Measurements from ENCODE around the gene NPR3.

The NPR3 gene

GRCh38 chr5:32780508-32780919 is 69.4 kb downstream of the NPR3 start:
- TF ChIP-seq, protein P1, sequence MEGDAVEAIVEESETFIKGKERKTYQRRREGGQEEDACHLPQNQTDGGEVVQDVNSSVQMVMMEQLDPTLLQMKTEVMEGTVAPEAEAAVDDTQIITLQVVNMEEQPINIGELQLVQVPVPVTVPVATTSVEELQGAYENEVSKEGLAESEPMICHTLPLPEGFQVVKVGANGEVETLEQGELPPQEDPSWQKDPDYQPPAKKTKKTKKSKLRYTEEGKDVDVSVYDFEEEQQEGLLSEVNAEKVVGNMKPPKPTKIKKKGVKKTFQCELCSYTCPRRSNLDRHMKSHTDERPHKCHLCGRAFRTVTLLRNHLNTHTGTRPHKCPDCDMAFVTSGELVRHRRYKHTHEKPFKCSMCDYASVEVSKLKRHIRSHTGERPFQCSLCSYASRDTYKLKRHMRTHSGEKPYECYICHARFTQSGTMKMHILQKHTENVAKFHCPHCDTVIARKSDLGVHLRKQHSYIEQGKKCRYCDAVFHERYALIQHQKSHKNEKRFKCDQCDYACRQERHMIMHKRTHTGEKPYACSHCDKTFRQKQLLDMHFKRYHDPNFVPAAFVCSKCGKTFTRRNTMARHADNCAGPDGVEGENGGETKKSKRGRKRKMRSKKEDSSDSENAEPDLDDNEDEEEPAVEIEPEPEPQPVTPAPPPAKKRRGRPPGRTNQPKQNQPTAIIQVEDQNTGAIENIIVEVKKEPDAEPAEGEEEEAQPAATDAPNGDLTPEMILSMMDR (IDR thresholded peaks at IDR 0.05; ENCODE audit: low read length, missing control alignments): no peak
- DNase-seq (ENCODE audit: low read depth): peak; percentile 21
- H3K4me3 ChIP-seq (replicated peaks; ENCODE audit: low read depth, low read length): no peak overlapping the region

DNA sequence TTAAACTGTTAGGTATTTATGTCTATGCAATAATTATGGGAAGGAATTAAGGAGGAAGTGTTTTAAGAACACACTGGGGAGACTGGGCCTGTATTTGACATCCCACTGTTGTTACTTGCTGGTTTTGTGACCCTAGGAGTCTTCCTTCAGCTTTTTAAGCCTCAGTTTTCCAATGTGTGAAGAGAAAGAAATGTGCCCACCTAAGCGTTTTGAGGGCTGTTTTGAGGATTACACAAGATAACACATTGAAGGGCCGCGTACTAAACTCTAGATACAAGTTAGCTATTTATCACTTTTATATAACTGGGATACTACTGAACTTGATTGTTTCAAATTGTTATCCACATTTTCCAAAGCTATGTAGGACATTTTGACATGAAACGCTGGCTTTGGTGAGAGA is 72.5 kb downstream of the NPR3 start:
- DNase-seq (ENCODE audit: low read depth): no peak
- H3K4me3 ChIP-seq (replicated peaks; ENCODE audit: low read depth, low read length): no peak overlapping the region
- TF ChIP-seq, protein P1 (IDR thresholded peaks at IDR 0.05; ENCODE audit: low read length, missing control alignments): no peak

GRCh38 chr5:32785611-32786254 is 74.6 kb downstream of the NPR3 start:
- no peak overlapping the region for H3K4me3 ChIP-seq (replicated peaks; ENCODE audit: low read depth, low read length)
- TF ChIP-seq, protein P1 (IDR thresholded peaks at IDR 0.05; ENCODE audit: low read length, missing control alignments): no peak
- peak; percentile 66 for DNase-seq (ENCODE audit: low read depth)

DNA sequence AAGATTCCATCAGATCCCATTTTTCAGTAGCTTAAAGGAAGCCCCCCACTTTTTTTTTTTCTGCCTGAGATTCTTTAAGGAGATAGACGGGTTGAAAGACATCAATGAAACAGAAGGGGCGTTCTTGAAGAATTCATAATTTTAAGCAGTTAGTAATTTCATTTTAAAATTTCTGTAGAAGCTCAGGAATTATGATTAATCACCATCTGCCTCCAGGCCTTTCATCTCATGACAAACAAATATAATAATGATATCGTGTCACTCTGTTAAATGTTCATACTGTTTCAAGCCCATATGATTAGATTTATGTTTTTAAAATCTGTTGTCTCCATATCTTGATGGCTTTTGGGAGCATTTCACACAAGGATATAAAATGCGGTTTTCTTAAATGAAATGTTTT is 75.2 kb downstream of the NPR3 start:
- DNase-seq (ENCODE audit: low read depth): no peak
- TF ChIP-seq, protein P1 (IDR thresholded peaks at IDR 0.05; ENCODE audit: low read length, missing control alignments): no peak
- H3K4me3 ChIP-seq (replicated peaks; ENCODE audit: low read depth, low read length): no peak overlapping the region

DNA sequence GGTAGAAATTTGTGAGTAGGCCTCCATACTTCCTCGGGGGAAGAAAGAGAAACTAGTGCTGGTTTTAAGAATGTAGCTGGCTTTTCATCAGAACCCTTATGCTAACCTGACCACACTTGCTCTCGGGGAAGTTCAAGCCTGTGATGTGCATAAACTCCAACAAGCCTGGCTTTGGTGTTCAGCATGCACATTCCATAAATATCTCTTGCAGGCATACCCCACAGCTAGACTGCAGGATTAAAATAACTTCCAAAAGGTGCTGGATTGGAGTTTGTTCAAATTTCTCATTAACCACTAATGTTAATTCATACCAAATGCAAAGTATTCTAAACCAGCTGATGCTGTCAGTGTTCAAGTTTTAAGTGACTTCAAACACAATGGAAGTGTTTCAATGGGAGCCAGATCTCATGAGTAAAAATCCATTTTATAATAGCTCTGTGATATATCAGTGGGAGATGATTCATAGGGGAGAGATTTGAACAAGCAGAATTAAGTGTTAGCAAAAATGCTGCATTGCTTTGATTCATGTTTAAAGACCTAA is 79.4 kb downstream of the NPR3 start:
- H3K4me3 ChIP-seq (replicated peaks; ENCODE audit: low read depth, low read length): no peak overlapping the region
- peak; percentile 37 for DNase-seq (ENCODE audit: low read depth)
- TF ChIP-seq, protein P1 (IDR thresholded peaks at IDR 0.05; ENCODE audit: low read length, missing control alignments): no peak

GRCh38 chr5:32791536-32792243 is 80.6 kb downstream of the NPR3 start:
- H3K4me3 ChIP-seq (replicated peaks; ENCODE audit: low read depth, low read length): no peak overlapping the region
- TF ChIP-seq, protein P1 (IDR thresholded peaks at IDR 0.05; ENCODE audit: low read length, missing control alignments): no peak
- DNase-seq (ENCODE audit: low read depth): peak; percentile 18
